GM12891 (cell line): ENCODE results near the gene UBTD2.

ENCODE experiments used
- DNase-seq: peaks from one replicate; pipeline ENCODE4 v3.0.0; 2011; ENCODE audit warnings: low spot score; ENCODE audit not compliant: insufficient read length
- FAIRE-seq: peaks from 2 replicates; lab custom pipeline; 2011; peaks lifted over from hg19 to GRCh38; lab: Jason Lieb, UNC
- PAX5 ChIP-seq: IDR thresholded peaks from 2 replicates; pipeline ENCODE4 v1.6.1; 2011; ENCODE audit warnings: low read length, moderate library complexity, mild to moderate bottlenecking; ENCODE audit not compliant: insufficient read depth, severe bottlenecking
- POLR2A ChIP-seq: IDR thresholded peaks from 2 replicates; pipeline ENCODE4 v1.6.1; 2011; ENCODE audit warnings: low read depth, low read length, control low read depth
- POLR2AphosphoS5 ChIP-seq: IDR thresholded peaks from 2 replicates; pipeline ENCODE4 v1.6.1; 2011; ENCODE audit warnings: low read depth, low read length, control low read depth
- POU2F2 ChIP-seq: IDR thresholded peaks from 2 replicates; pipeline ENCODE4 v1.6.1; 2011; ENCODE audit warnings: low read depth, mild to moderate bottlenecking, control low read depth, low read length, moderate library complexity
- SPI1 ChIP-seq: IDR thresholded peaks from 2 replicates; pipeline ENCODE4 v1.6.1; 2011; ENCODE audit warnings: low read depth, low read length, control low read depth
- TAF1 ChIP-seq: IDR thresholded peaks from 2 replicates; pipeline ENCODE4 v1.6.1; 2011; ENCODE audit warnings: low read depth, low read length, control low read depth

UBTD2 gene

DNA sequence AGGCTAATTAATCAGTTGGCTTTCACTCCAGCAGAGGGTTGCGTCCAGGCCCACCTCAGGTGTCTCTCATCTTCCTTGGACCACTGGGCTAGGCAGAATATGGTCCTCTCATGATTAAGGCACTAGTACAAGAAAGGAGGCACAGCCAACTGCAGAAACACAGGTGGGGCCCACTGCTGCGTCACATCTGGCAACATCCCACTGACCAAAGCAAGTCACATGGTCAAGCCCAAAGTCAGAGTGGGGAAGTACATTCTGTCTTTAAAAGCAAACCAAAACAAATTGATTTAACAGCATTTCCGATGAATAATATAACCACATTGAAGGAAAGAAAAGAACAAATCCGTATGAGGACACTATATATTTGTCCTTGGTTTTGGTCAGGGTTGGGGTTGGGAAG is 28.0 kb upstream of the UBTD2 start:
- no peak for FAIRE-seq
- no peak for TF ChIP-seq SPI1
- TF ChIP-seq POLR2AphosphoS5, result no peak
- TF ChIP-seq POLR2A, result no peak
- TF ChIP-seq TAF1, result no peak
- no peak for TF ChIP-seq PAX5
- no peak for TF ChIP-seq POU2F2

DNA sequence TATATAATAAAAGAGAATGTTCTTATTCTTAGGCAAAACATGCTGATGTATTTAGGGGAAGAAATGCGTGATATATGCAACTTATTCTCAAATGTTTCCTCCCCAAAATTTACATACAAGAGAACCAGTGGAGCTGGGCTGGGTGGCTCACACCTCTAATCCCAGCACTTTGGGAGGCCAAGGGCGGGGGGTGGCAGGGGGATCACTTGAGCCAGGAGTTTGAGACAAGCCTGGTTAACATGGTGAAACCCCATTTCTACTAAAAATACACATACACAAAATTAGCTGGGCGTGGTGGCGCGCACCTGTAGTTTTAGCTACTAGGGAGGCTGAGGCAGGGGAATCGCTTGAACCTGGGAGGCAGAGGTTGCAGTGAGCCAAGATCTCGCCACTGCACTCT is 27.5 kb upstream of the UBTD2 start:
- FAIRE-seq (no peak), DNase-seq (no peak)
- TF ChIP-seq PAX5 (no peak), SPI1 (no peak), POLR2A (no peak), TAF1 (no peak), POLR2AphosphoS5 (no peak), POU2F2 (no peak)

More for the DNA sequence above, 28.0 kb upstream of the UBTD2 start:
- no peak for DNase-seq

DNA sequence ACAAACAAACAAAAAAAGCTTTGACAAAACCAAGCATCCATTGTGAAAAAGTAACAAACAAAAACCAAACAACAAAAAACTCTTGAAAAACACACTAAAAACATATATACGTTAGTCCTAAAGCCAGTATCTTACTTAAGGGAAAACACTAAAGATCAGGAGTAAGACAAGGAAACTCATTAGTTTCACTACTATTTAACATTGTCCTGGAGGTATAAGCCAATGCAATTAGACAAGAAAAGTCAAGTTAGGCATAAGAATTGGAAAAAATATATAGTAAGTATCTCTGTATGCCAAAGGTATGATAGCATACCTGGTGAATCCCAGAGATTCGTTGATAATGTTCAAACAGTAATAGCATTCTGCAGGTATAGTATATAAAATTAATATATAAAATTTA is 21.8 kb upstream of the UBTD2 start:
- DNase-seq (no peak), FAIRE-seq (no peak)
- TF ChIP-seq POU2F2, result no peak
- no peak for TF ChIP-seq SPI1

DNA sequence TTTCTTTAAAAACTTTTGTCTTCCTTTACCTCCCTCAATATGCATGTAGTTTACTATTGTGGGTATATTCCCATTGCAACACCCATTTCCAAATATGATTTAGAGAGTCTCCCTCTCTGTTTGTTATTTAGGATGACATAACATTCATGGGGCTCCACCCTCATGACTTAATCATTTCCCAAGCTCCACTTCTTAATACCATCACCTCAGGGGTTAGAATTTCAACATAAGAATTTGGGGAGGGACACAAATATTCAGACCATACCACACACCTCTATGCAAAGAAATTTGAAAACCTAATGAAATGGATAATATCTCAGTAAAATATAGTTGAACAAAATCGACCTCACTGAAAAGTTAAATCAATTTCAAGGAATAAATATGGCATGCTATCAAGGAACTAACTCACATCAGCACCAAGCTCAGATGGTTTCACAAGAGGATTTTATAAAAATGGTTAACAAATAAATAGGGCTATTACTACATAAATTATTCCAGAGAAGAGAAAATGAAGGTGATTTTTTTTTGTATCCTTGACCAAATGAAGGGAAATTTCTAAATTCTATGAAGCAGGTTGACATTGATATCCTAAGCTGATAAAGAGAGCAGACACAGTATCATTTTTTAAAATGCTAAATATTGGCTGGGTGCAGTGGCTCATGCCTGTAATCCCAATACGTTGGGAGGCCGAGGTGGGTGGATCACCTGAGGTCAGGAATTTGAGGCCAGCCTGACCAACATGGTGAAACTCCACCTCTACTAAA is 20.2 kb upstream of the UBTD2 start:
- no peak for DNase-seq

DNA sequence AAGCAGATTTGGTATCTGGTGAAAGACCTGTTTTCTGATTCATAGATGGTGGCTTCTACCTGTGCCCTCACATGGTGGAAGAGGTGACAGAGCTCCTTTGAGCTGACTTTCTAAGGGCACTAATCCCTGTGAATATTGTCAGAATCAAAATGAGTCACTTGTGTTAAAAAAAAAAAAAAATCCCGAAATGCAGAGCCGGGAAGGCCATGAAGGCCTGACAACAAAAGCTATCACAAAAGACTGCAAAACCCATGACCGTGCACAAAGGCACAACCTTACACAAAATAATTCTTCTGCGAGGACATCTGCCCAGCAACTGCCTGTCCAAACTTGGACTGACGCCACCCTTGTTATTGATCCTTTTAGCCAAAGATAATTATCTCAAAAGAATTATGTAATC is 19.6 kb upstream of the UBTD2 start:
- DNase-seq, result no peak
- no peak for FAIRE-seq
- no peak for TF ChIP-seq TAF1
- no peak for TF ChIP-seq SPI1
- no peak for TF ChIP-seq POLR2A
- no peak for TF ChIP-seq PAX5
- no peak for TF ChIP-seq POLR2AphosphoS5
- no peak for TF ChIP-seq POU2F2

More for the DNA sequence above, 20.2 kb upstream of the UBTD2 start:
- TF ChIP-seq POU2F2 (no peak), SPI1 (no peak), POLR2AphosphoS5 (no peak), TAF1 (no peak), PAX5 (no peak), POLR2A (no peak)
- FAIRE-seq, result no peak

DNA sequence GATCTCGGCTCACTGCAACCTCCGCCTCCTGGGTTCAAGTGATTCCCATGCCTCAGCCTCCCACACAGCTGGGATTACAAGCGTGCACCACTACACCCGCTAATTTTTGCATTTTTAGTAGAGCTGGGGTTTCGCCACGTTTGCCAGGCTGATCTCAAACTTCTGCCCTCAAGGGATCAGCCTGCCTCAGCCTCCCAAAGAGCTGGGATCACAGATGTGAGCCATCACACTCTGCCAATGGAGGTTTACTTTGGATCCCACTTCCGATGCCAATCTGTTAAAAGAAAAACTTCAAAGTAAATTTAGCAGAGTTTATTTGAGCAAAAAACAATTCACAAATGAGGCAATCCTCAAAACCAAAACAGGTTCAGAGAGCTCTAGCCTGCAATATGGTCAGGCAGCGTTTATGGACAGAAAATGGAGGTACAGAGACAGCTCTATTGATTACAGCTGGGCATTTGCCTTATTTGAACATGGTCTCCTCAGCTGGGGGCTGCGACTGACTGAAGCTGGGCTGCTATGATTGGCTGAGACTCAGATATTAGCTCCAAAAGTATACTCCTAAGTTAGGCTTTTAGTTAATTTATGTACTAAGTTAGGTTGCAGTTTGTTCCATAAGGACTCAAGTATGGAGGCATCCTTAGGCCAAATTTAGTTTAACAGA is 18.6 kb upstream of the UBTD2 start:
- no peak for DNase-seq
- no peak for FAIRE-seq
- TF ChIP-seq POU2F2 (no peak), TAF1 (no peak), POLR2A (no peak), PAX5 (no peak), POLR2AphosphoS5 (no peak)

DNA sequence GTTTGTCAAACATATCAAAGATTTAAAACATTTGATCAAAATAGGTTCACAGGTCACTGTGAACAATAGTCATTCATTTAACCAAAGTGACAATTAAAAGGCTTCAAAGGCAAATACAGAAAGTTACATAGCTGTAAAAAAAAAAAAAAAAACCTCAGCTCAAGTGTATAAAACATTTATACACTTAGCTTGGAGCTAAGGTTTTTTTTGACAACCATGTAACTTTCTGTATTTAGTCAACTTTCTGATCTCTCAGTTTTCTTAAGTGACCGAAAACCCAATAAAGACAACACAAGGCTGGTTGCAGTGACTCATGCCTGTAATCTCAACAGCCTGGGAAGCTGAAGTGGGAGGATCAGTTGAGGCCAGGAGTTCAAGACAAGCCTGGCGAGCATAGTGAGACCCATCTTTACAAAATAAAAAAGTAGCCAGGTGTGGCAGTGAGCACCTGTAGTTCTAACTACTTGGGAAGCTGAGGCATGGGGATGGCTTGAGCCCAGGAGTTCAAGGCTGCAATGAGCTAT is 16.4 kb upstream of the UBTD2 start:
- DNase-seq (no peak), FAIRE-seq (no peak)
- TF ChIP-seq SPI1 (no peak), TAF1 (no peak), POLR2A (no peak), POU2F2 (no peak), PAX5 (no peak), POLR2AphosphoS5 (no peak)

DNA sequence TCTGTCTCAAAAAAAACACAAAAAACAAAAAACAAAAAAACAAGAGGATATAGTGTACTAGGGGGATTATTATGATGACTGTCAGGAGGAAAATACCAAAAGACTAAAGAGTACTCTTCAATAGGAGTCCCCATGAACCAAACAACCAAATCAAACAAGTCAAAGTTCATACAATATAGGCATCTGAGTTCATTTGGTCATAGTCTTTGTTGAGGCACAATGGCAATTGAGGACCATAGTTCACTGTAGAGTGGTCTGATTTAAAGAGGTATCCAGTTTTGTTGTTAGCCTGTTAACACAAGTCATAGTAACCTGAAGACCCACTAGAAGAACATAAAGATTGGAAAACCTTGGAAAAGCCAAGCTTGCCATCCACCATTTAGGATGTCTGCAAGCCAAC is 11.3 kb upstream of the UBTD2 start:
- DNase-seq (no peak), FAIRE-seq (no peak)
- TF ChIP-seq PAX5, result no peak
- no peak for TF ChIP-seq POU2F2
- TF ChIP-seq POLR2A, result no peak
- no peak for TF ChIP-seq TAF1
- no peak for TF ChIP-seq SPI1
- no peak for TF ChIP-seq POLR2AphosphoS5

DNA sequence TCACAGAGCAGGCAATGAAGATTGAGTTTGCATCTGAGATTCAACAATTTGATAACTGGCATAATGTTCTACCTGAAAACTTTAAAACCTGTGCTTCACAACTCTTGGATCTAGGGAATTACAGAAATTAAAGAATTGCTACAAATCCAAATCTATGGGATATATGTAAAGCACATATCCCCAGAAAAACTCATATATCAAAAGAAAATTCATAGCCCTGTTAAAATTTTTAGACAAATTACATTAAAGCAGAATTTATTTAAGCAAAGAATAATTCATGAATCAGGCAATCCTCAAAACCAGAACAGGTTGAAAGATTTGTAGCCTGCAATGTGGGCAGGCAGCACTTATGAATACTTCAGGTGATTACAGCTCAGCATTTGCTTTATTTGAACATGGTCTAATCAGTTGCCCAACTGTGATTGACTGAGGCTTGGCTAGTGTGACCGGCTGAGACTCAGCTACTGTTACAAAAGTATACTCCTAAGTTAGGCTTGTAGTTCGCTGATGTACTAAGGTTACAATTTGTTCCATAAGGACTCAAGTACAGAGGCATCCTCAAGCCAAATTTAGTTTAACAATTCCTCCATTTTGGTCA is 10.3 kb upstream of the UBTD2 start:
- DNase-seq, result no peak
- no peak for FAIRE-seq
- no peak for TF ChIP-seq PAX5
- TF ChIP-seq TAF1, result no peak
- no peak for TF ChIP-seq POLR2AphosphoS5
- no peak for TF ChIP-seq POU2F2
- TF ChIP-seq SPI1, result no peak
- TF ChIP-seq POLR2A, result no peak
